Measurements from ENCODE around the gene NCAPG2.
"Not testable (repeated sequence)": the region's sequence is repeated elsewhere in the genome, so short reads cannot be mapped to it uniquely, and the experiment has no call there.

GRCh38 chr7:158703679-158704523, 703 bp downstream of the NCAPG2 start:
- not testable (repeated sequence) for TF ChIP-seq EZH2phosphoT487 (IDR thresholded peaks at IDR 0.05; ENCODE audit: insufficient read depth, low read depth); EZH2 (IDR thresholded peaks at IDR 0.05; ENCODE audit: insufficient read depth, poor library complexity, severe bottlenecking)
